ENCODE data around the gene SUPT5H.

The SUPT5H gene

DNA sequence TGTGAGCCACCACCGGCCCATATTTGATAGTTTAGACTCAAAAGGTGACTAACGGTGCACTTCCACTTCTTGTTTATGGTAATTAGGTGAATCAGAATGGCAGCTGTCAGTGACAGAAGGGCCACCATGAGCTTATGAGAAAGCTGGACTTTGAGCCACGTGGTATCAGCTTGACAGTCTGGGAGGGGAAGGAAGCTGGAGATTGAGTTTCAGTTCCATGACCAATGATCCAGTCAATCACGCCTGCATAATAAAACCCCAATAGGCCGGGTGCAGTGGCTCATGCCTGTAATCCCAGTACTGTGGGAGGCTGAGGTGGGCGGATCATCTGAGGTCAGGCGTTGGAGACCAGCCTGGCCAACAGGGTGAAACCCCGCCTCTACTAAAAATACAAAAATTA, 79.1 kb downstream of the SUPT5H start:
- DNase-seq (ENCODE audit: low spot score), result no peak

DNA sequence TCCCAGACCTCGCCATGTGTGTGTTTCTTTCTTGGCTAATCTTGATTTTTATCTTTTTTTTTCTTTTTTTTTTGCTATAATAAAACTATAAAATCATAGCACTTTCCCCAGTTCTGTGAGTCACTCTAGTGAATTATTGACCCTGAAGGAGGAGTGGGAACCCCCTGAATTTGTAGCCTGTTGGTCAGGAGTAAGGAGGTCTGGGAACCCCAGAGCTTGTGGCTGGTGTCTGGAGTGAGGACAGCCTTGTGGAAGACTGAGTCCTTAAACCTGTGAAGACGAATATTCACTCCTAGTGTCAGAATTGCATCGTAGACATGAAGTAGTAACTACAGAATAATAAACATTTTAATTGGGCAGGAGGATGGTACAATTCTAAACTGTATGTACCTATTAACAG, 79.8 kb downstream of the SUPT5H start:
- DNase-seq (ENCODE audit: low spot score), result no peak
